Measurements from ENCODE around the gene LINGO3. TPM values are rescaled to one million over a fixed set of nuclear protein-coding genes. Genes with fewer than 3 reads are reported as not detected.

Gene LINGO3
- total RNA-seq, 1 experiment from 2014 or later = not detected

DNA sequence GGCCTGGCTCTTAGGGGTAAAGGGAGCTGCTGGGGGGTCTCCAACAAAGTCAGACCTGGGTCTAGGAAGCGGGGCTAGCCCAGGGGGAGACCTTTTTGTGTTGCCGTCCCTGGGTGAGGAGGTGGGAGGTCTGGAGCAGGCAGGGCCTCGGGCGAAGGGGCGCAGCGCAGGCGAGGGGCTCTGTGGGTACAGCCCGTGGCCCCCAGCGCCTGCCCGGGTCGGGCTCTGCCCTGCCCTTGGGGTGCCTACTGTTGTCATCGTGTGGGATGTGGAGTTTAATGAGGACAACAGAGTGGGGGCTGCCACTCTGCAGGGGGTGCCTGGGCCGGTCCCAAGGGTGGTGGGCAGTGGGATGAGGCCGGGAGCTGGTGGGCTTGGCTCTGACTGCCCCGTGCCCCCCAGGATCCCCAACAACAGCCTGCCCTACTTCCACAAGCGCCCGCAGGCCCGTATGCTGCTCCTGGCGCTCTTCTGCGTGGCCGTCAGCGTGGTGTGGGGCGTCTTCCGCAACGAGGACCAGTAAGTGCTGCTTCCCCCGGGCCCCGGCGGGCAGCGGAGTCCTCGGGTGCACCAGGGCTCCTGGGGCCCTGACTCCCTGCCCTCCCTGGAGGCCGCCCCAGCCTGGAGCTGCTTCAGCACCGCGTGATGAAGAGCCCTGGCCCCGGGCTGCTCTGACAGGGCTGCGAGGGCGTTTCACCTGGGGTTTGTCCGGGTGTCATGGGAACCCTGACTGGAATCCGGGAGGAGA, 32.7 kb upstream of the LINGO3 start:
- no peak for DNase-seq (ENCODE audit: low spot score)

DNA sequence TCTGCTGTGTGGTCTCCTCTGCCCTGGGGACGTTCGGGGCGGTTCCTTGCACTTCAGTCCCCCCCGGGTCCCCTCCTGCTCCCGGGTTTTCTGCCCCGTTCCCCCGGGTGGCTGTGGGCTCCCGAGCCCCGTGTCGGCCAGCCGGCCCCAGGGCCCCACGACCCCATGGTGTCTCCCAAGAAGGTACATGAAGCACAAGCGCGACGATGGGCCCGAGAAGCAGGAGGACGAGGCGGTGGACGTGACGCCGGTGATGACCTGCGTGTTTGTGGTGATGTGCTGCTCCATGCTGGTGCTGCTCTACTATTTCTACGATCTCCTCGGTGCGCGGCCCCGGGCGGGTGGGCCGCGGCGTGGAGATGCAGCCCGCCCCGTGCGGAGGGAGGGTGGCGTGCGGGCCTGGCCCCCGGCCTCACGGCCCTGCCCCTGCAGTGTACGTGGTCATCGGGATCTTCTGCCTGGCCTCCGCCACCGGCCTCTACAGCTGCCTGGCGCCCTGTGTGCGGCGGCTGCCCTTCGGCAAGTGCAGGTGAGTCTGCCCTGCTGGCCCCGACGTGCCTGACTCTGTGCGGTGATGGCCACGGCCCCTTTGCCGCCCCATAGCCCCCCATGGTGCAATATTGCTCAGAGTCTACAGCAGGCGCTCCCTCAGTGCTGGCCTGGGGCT, 31.8 kb upstream of the LINGO3 start:
- no peak for DNase-seq (ENCODE audit: low spot score)

DNA sequence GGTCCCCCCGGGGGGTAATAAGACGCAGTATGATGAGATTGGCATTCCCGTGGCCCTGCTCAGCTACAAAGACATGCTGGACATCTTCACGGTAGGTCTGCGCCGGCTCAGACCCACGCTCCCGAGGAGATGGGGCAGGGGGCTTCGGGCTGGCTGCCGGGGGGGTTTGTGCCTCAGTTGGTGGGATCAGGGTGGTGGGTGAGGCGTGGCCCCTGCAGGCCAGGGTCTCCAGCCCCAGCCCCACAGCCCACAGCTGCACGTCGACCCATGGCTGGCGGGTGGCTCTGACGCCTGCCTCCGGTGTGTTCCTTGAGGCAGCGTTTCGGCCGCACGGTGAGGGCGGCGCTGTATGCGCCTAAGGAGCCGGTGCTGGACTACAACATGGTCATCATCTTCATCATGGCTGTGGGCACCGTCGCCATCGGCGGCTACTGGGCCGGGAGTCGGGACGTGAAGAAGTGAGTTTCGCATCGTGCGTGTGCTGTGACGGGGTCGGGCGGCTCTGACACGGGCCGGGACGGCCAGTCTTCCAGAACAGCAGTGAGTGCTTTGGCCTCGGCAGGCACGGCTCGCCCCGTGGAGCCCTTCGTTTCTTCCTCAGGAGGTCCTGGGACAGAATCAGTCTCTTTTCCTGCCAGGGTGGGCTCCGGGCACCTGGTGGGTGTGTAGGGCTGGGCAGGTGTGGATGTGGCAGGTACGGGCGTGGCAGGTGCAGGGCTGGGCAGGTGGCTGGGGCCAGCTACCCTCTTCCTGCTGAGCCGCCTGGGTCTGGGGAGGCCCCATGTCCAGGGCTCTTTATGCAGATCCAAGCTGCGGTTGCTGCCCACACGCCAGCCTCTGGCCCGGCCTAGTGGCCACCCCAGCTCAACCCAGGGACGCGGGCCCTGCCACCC, 31.0 kb upstream of the LINGO3 start:
- no peak for DNase-seq (ENCODE audit: low spot score)

GRCh38 chr19:2338055-2338615, 30.2 kb upstream of the LINGO3 start:
- DNase-seq (ENCODE audit: low spot score) = no peak

- DNase-seq (ENCODE audit: low spot score) = no peak
These were observed 29.4 kb upstream of the LINGO3 start for GRCh38 chr19:2337329-2337707.

DNA sequence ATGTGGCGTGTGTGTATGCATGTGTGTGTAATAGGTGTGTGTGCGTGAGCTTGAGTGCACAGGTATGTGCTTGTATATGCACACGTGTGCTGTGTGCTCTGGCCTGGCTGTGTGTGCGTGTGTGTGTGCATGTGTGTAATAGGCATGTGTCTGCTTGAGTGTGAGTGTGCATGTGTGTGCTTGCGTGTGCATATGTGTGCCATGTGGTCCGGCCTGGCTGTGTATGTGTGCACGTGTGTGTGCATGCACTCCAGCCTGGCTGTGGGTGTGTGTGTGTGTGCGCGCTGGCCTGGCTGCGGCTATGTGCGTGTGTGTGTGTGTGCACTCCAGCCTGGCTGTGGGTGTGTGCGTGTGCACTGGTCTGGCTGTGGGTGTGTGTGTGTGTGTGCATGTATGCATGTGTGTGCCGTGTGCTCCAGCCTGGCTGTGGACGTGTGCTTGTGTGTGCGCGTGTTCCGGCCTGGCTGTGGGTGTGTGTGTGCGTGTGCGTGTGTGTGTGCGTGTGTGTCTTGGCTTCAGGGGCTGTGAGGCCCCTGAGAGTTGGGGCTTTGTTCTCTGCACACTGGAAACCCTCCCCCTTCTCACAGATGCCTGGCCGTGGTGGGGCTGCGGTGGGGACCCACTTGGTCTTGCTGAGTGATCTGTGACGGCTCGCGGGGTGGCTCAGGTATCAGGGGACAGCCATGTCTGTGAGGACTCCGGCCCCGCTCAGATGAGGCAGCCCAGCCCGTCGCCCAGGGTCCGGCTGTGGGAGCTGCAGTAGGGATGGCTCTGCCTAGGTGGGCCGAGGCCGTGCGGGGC, 28.8 kb upstream of the LINGO3 start:
- no peak for DNase-seq (ENCODE audit: low spot score)

GRCh38 chr19:2335848-2336247, 27.9 kb upstream of the LINGO3 start:
- no peak for DNase-seq (ENCODE audit: low spot score)

DNA sequence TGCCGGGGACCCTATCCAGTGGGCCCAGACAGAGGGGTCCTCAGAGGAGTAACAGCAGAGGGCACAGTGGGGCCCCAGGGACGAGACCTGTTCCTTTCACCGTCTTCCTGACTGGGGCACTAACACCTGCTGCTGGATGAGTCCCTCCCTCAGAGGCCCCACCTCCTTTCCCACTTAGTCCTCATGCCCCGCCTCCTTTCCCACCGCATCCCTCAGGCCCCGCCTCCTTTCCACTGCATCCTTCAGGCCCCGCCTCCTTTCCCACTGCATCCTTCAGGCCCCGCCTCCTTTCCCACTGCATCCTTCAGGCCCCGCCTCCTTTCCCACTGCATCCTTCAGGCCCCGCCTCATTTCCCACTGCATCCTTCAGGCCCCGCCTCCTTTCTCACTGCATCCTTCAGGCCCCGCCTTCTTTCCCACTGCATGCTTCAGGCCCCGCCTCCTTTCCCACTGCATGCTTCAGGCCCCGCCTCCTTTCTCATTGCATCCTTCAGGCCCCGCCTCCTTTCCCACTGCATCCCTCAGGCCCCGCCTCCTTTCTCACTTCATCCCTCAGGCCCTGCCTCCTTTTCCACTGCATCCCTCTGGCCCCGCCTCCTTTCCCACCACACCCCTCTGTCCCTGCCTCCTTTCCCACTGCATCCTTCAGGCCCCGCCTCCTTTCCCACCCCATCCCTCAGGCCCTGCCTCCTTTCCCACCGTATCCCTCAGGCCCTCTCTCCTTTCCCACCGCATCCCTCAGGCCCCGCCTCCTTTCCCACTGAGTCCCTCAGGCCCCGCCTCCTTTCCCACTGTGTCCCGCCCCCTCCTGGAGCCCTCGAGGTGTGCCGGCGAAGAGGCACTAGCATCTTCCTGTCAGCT, 27.3 kb upstream of the LINGO3 start:
- no peak for DNase-seq (ENCODE audit: low spot score)

- no peak for DNase-seq (ENCODE audit: low spot score)
These were observed 26.5 kb upstream of the LINGO3 start for GRCh38 chr19:2334426-2334825.

DNA sequence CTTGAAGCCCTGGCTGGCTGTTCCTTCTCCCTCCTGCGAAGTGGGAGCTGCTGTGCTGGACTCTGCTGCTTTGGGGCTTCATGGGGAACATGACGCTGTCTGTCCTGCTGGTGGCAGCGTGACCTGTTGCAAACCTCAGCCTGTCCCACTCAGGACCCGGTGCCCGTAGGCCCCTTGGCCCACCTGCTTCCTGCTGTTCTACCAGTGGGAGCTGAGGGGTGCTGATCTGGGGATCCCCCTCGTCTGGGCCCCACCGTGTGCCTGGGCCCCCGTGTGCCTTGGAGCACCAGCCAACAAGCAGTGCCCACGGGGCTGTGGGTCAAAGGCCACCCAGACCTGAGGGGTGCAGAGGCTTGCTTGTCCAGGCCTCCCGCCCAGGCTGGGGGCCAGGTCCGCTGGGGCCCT, 25.9 kb upstream of the LINGO3 start:
- no peak for DNase-seq (ENCODE audit: low spot score)

DNA sequence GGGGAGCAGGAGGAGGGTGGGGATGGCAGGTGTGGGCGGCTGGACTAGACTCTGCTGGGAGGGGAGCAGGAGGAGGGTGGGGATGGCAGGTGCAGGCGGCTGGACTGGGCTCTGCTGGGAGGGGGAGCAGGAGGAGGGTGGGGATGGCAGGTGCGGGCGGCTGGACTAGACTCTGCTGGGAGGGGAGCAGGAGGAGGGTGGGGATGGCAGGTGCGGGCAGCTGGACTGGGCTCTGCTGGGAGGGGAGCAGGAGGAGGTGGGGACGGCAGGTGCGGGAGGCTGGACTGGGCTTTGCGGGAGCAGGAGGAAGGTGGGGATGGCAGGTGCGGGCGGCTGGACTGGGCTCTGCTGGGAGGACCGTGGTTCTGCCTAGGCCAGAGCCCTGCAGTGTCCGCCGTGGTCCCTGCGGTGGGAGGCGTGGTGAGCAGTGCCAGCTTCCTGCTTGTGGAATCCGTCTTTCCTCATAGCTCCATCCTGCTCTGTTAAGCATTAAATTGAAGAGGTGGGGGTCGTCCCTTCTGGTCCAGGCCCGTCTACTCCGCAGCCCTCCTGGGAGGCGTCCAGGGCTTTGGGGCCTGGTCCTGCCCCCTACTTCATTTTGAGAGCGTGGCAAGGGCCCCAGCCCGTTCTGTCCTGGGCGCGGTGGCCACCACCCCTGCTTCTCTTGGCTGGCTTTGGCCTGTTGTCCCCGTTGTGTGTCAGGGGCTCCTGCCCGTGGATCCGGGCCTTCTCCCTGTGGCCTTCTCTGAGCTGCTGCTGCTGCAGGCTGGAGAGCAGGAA, 25.3 kb upstream of the LINGO3 start:
- DNase-seq (ENCODE audit: low spot score) = no peak

DNA sequence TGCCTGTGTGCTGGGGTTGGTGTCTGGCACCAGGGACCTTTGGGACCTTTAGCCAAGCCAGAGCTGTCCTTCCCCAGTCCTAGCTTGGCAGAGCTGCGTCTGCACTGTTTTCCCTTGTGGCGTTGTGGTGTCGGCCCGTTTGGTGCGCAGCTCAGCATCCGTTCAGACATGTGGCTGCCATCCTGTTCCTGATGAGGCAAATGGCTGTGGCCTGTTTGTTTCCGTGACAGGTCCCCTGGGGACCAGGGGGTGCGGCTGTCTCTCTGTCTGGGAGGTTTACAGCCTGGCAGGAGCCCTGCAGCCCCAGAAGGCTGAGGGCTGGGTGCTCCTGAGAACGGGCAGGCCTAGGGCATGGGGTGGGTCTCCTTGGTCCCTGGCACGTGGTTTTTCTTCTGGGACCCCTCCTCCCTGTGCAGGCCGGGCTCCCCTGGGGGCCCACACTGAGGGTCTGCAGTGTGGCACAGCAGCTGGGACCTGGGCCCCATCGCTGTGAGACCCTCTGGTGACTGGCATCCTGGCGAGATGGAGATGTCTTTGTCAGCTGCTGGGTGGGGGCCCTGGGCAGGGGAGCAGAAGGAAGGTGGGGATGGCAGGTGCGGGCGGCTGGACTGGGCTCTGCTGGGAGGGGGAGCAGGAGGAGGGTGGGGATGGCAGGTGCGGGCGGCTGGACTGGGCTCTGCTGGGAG, 24.5 kb upstream of the LINGO3 start:
- DNase-seq (ENCODE audit: low spot score) = no peak

DNA sequence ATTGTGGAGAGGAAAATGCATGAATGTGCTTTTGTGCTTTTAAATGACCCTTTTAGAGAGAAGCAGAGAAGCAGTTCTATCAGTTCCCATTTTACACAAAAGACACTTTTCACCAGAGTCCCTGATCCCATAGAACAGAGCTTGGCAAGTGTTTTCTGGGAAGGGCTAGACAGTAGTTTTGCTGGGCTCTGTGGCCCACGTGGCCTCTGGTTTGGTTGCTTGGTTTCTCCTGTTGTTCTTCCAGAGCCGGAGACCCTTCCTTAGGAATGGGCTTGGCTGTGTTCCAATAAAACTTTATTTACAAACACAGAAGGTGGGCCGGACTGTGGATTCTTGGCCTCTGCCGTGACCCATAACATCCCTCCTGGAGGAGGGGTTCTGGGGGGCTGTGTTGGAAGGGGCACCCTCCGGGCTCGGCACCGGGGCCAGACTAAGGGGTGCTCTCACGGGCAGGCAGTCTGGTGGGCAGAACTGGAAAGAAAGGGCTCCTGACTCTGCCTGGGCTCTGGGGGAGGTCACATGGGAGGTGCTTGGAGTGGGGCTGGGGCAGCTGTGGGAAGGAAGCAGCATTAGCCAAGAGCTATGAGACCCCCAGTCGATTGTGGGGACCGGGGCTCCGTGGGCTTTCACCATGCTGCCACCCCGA, 23.8 kb upstream of the LINGO3 start:
- no peak for DNase-seq (ENCODE audit: low spot score)

- DNase-seq (ENCODE audit: low spot score) = no peak
These were observed 22.8 kb upstream of the LINGO3 start for GRCh38 chr19:2330632-2331284.

DNA sequence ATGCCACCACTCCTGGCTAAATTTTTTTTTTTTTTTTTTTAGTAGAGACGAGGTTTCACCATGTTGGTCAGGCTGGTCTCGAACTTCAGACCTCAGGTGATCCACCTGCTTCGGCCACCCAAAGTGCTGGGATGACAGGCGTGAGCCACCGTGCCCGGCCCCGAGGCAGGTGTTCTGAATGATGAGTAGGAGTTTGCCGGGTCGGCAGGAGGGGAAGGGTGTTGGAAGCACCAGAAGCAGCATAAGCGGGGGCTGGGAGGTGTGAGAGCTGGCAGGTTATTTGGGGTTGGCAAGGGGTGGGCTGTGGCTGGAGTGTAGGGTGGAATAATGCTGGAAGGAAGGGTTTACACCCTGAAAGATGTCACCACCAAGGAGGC, 22.3 kb upstream of the LINGO3 start:
- no peak for DNase-seq (ENCODE audit: low spot score)

DNA sequence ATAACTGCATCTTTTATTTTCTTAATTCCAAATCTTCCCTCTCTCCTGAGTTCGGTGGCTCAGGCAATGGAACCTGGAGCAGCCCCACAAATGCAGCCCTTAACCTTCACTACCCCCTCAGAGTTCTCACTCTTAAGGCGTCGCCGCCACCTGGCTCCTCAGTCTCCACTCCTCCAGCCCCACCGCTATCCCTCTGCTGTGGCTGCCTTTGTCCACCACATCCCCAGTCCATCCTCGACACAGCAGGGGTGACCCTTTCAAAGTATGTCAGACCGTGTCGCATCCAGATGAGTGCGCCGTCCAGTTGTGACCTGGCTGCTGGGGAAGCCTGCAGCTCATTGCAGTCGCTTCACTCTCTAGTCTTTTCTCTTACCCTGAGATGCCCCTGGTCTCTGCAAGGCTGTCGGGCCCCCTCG, 21.6 kb upstream of the LINGO3 start:
- DNase-seq (ENCODE audit: low spot score) = no peak

DNA sequence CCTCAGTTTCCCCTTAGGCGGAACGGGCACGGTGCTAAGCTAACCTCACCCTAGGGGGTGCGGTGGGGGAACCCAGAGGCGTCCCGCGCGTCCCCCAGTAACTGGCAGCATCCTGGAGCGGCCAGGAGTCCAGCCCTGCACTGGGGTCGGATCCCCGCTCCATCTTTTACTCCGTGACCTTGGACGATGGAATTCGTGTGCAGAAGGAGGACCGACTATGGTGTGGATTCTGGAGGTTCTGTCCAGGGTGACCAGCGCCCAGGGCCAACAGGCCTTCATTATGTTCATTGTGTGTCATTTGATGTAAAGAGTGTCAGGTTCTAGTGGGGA, 21.2 kb upstream of the LINGO3 start:
- DNase-seq (ENCODE audit: low spot score) = no peak

Data from A172 (cell line).